HCT116 (cell line): Measurements from ENCODE around the gene WEE1. TPM values are rescaled to one million over a fixed set of nuclear protein-coding genes. Genes with fewer than 3 reads are reported as not detected.

Experiments
- ATAC-seq: fragments of 200-7000 bp; cut with Tn5 transposase; 2 replicates; pipeline ENCODE4 v1.9.1; 2020; ENCODE audit warnings: mild to moderate bottlenecking, moderate library complexity
- BruUV-seq: library from RNA; stranded (reverse); fragments of 400-500 nt; replicated peaks from 2 replicates; lab custom pipeline; 2021; lab: Mats Ljungman, UMichigan
- CTCF ChIA-PET: fragments of 300-600 bp; sonication (Branson Sonifier 250); formaldehyde crosslinking; loops from one replicate; lab custom pipeline; 2021; ENCODE audit warnings: antibody characterized with exemption; lab: Charles Lee
- POLR2A ChIA-PET: fragments of 300-600, 350-600 bp; sonication (Branson Sonifier 250); formaldehyde crosslinking; loops from one replicate; lab custom pipeline; 2021; ENCODE audit warnings: antibody characterized with exemption; lab: Charles Lee
- RAD21 ChIA-PET, 2 experiments: fragments of 300-600 bp; sonication (Branson Sonifier 250); formaldehyde crosslinking; loops; one replicate each; lab custom pipeline; 2023; ENCODE audit warnings: low total read pairs in 2 of 2; ENCODE audit not compliant: uncharacterized antibody in 2 of 2, unreplicated experiment in 2 of 2, low non-redundant PET in 1 of 2; lab: Charles Lee
- DNase-seq: peaks from one replicate; pipeline ENCODE4 v3.0.0-alpha.2; 2010; ENCODE audit warnings: low read depth, low spot score
- H2AFZ ChIP-seq: fragments of 200-600 bp; shearing (Covaris generic), sonication (generic); 2 replicates; pipeline ENCODE4 v1.6.1; 2017; ENCODE audit warnings: low read depth, mixed run types, mixed read lengths, antibody characterized with exemption, low read length; ENCODE audit not compliant: poor library complexity, severe bottlenecking
- H3K27ac ChIP-seq: 2 replicates; pipeline ENCODE4 v1.5.1; 2012; ENCODE audit warnings: low read depth, low read length
- H3K27me3 ChIP-seq: fragments of 200-600 bp; sonication (generic); 2 replicates; pipeline ENCODE4 v1.6.1; 2016; ENCODE audit warnings: mixed run types, low read length, mixed read lengths; ENCODE audit not compliant: insufficient read depth
- H3K36me3 ChIP-seq, 2 experiments: fragments of 200-500 bp in 1 of 2; fragments of 200-600 bp in 1 of 2; sonication (Bioruptor generic) in 1 of 2; sonication (generic) in 1 of 2; 2 replicates each; pipeline versions ENCODE4 v1.5.1 to v1.6.1; 2014 to 2016; ENCODE audit warnings: low read length in 2 of 2, inconsistent platforms in 1 of 2, mixed read lengths in 1 of 2, mixed run types in 1 of 2; ENCODE audit not compliant: insufficient read depth in 2 of 2, control insufficient read depth in 1 of 2
- H3K4me1 ChIP-seq, 2 experiments: fragments of 200-600 bp in 1 of 2; sonication (generic) in 1 of 2; 2 replicates each; pipeline versions ENCODE4 v1.5.1 to v1.6.1; 2012 to 2017; ENCODE audit warnings: low read length in 2 of 2, inconsistent platforms in 1 of 2, mild to moderate bottlenecking in 1 of 2, mixed read lengths in 1 of 2, mixed run types in 1 of 2, moderate library complexity in 1 of 2; ENCODE audit not compliant: insufficient read depth in 2 of 2, control insufficient read depth in 1 of 2
- H3K4me2 ChIP-seq: fragments of 200-600 bp; sonication (generic); 2 replicates; pipeline ENCODE4 v1.6.1; 2017; ENCODE audit warnings: mixed run types, low read length, mixed read lengths
- H3K4me3 ChIP-seq, 2 experiments: fragments of 200-600 bp in 1 of 2; sonication (generic) in 1 of 2; replicated peaks in 1 of 2; 2 replicates each; pipeline ENCODE4 v1.5.1; 2011 to 2016; ENCODE audit warnings: low read length in 2 of 2, control low read depth in 1 of 2, low read depth in 1 of 2, mild to moderate bottlenecking in 1 of 2, mixed read lengths in 1 of 2, mixed run types in 1 of 2
- H3K79me2 ChIP-seq: fragments of 200-600 bp; sonication (generic); 2 replicates; pipeline ENCODE4 v1.6.1; 2017; ENCODE audit warnings: mild to moderate bottlenecking, mixed run types, low read length, moderate library complexity, mixed read lengths; ENCODE audit not compliant: insufficient read depth
- H3K9ac ChIP-seq: fragments of 200-600 bp; sonication (generic); 2 replicates; pipeline ENCODE4 v1.6.1; 2016; ENCODE audit warnings: low read length, mixed read lengths
- H3K9me2 ChIP-seq: fragments of 200-600 bp; sonication (generic), shearing (Covaris generic); 2 replicates; pipeline ENCODE4 v1.6.1; 2017; ENCODE audit warnings: mixed run types, mild to moderate bottlenecking, moderate library complexity; ENCODE audit not compliant: insufficient read depth
- H3K9me3 ChIP-seq, 2 experiments: fragments of 200-500 bp in 1 of 2; fragments of 200-600 bp in 1 of 2; sonication (Bioruptor generic) in 1 of 2; sonication (generic) in 1 of 2; 2 replicates each; pipeline ENCODE4 v1.6.1; 2014 to 2017; ENCODE audit warnings: low read length in 2 of 2, mixed read lengths in 2 of 2, inconsistent platforms in 1 of 2, low read depth in 1 of 2, mild to moderate bottlenecking in 1 of 2, mixed run types in 1 of 2, moderate library complexity in 1 of 2; ENCODE audit not compliant: control insufficient read depth in 1 of 2, insufficient read depth in 1 of 2
- H4K20me1 ChIP-seq: fragments of 200-600 bp; sonication (generic), shearing (Covaris generic); 2 replicates; pipeline ENCODE4 v1.6.1; 2017; ENCODE audit warnings: mixed run types, mild to moderate bottlenecking, moderate library complexity; ENCODE audit not compliant: insufficient read depth
- CEBPB ChIP-seq: IDR thresholded peaks from 2 replicates; pipeline ENCODE4 v1.6.1; 2012; ENCODE audit warnings: low read depth
- EZH2 ChIP-seq: fragments of 200-600 bp; sonication (generic); IDR thresholded peaks from 2 replicates; pipeline ENCODE4 v1.6.1; 2017; ENCODE audit warnings: antibody characterized with exemption, mixed run types
- EZH2phosphoT487 ChIP-seq: fragments of 200-600 bp; IDR thresholded peaks from 2 replicates; pipeline ENCODE4 v1.6.1; 2018; ENCODE audit warnings: antibody characterized with exemption, borderline replicate concordance
- FOSL1 ChIP-seq: IDR thresholded peaks from 2 replicates; pipeline ENCODE4 v1.6.1; 2012; ENCODE audit warnings: low read depth
- POLR2A ChIP-seq: IDR thresholded peaks from 2 replicates; pipeline ENCODE4 v1.7.0; 2011; ENCODE audit warnings: borderline replicate concordance; ENCODE audit not compliant: insufficient read depth, insufficient read length; ENCODE audit errors: extremely low read depth
- POLR2AphosphoS5 ChIP-seq: IDR thresholded peaks from 2 replicates; pipeline ENCODE4 v1.6.1; 2011; ENCODE audit warnings: mild to moderate bottlenecking, low read depth, low read length, moderate library complexity
- RAD21 ChIP-seq: IDR thresholded peaks from 2 replicates; pipeline ENCODE4 v1.6.1; 2012; ENCODE audit warnings: low read depth, mild to moderate bottlenecking
- SIN3A ChIP-seq: IDR thresholded peaks from 2 replicates; pipeline ENCODE4 v1.6.1; 2012; ENCODE audit warnings: low read depth
- SP1 ChIP-seq: IDR thresholded peaks from 2 replicates; pipeline ENCODE4 v1.6.1; 2012; ENCODE audit warnings: low read depth
- SRF ChIP-seq: IDR thresholded peaks from 2 replicates; pipeline ENCODE4 v1.6.1; 2012; ENCODE audit warnings: low read depth
- YY1 ChIP-seq: IDR thresholded peaks from 2 replicates; pipeline ENCODE4 v1.6.1; 2011; ENCODE audit warnings: low read length, low read depth, moderate library complexity, mild to moderate bottlenecking; ENCODE audit not compliant: insufficient replicate concordance; ENCODE audit errors: extremely low read depth
- ZBTB33 ChIP-seq: IDR thresholded peaks from 2 replicates; pipeline ENCODE4 v1.6.1; 2011; ENCODE audit warnings: mild to moderate bottlenecking, low read length, moderate library complexity; ENCODE audit not compliant: insufficient replicate concordance; ENCODE audit errors: extremely low read depth
- ZFX ChIP-seq: fragments of 450-650 bp; IDR thresholded peaks from 2 replicates; pipeline ENCODE4 v1.6.1; 2017
- ZNF274 ChIP-seq: fragments of 200-500 bp; sonication (Bioruptor generic); IDR thresholded peaks from 2 replicates; pipeline ENCODE4 v1.6.1; 2014; ENCODE audit warnings: mild to moderate bottlenecking, low read depth, low read length, inconsistent platforms
- intact Hi-C: fragments of 100-400 bp; cut with micrococcal nuclease; formaldehyde crosslinking; loops from 2 replicates; pipeline ENCODE4 v1.10.0; 2022
- total RNA-seq: library from RNA; stranded (reverse); gene quantifications from one replicate; pipeline ENCODE4 v1.2.1, GENCODE V29; 2021; ENCODE audit not compliant: unreplicated experiment

The WEE1 gene
- total RNA-seq, 1 experiment from 2014 or later, result 50.8 TPM

GRCh38 chr11:9550191-9550628 lies 23.3 kb upstream of the WEE1 start:
- no peak for TF ChIP-seq POLR2A
- TF ChIP-seq SP1, result no peak
- no peak for TF ChIP-seq FOSL1
- no peak for TF ChIP-seq POLR2AphosphoS5
- no peak for TF ChIP-seq ZNF274
- TF ChIP-seq SRF, result no peak
- no peak for TF ChIP-seq EZH2phosphoT487
- no peak for TF ChIP-seq RAD21
- TF ChIP-seq ZFX, result no peak
- TF ChIP-seq SIN3A, result no peak
- TF ChIP-seq EZH2, result no peak
- no peak for TF ChIP-seq CEBPB
- TF ChIP-seq ZBTB33, result no peak
- TF ChIP-seq YY1, result no peak
- RAD21 ChIA-PET, result no interaction called here
- Histone ChIP-seq H3K4me2 (no peak overlapping the region), H3K9me2 (no peaks in the 10 kb centered on the region), H3K27me3 (no peaks in the 10 kb centered on the region), H3K79me2 (no peaks in the 10 kb centered on the region), H3K9me3 (no peaks in the 10 kb centered on the region), H3K27ac (no peak overlapping the region), H4K20me1 (no peaks in the 10 kb centered on the region), H3K4me1 (no peaks in the 10 kb centered on the region), H3K9ac (no peak overlapping the region), H3K4me3 (no peak overlapping the region), H2AFZ (no peak overlapping the region), H3K36me3 (no peaks in the 10 kb centered on the region)
- POLR2A ChIA-PET, result no interaction called here
- CTCF ChIA-PET, result interaction anchor here (1.0 kb wide), 1 partner anchor 15 kb away, joined by 3 read pairs; no protein-coding TSS in a partner anchor
- intact Hi-C loops, result no loop called here
- ATAC-seq, result no peak
- no TSS peak for BruUV-seq
- no peak for DNase-seq
